Measurements from ENCODE around the gene PRSS50.

DNA sequence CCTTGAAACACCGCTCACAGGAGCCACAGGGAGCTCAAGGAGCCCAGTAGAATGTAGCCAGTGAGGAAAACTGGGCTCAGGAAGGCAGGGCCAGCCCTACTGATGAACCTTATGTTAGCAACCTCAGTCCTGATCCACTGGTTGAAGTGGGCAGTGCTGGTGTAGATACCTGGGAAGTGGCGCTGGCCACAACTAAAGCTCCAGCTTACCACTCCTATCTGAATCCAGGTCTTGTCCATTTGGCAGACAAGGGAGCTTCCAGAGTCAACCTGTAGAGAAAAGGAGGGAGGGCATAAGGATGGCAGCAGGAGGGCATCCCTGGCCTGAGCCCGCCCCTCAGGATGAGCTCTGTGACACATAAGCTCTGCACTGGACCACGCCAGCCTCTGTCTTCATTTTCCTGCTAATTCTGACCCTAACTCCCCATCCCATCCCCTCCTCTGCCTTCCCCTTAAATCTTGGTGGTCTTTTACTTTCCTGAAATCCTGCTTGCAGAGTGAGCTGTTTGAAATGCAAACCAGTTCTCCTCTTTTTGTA lies 2.1 kb upstream of the PRSS50 start:
- TF ChIP-seq CTCF (conservative IDR thresholded peaks at IDR 0.05 in 1 of 2, IDR thresholded peaks at IDR 0.05 in 1 of 2; ENCODE audit: extremely low read depth in 1 of 2, insufficient read depth in 1 of 2, low read depth in 1 of 2, low read length in 2 of 2) (no peak), EZH2 (IDR thresholded peaks at IDR 0.05; ENCODE audit: borderline replicate concordance, low read length) (no peak)

Data from mammary epithelial cell (primary cell).